Prostate gland (tissue), 2 donors: ENCODE measurements around the gene FAM110D.

Experiments
- POLR2A ChIP-seq: fragments of 450-650 bp; IDR thresholded peaks from one replicate; pipeline ENCODE4 v1.6.1; 2016; ENCODE audit warnings: antibody characterized with exemption, mild to moderate bottlenecking
- POLR2AphosphoS5 ChIP-seq: sonication (generic); formaldehyde crosslinking; IDR thresholded peaks from one replicate; pipeline ENCODE4 v1.6.1; 2017; ENCODE audit warnings: antibody characterized with exemption
- TF ChIP-seq, protein P1 (sequence below), 4 experiments: fragments of 200-600 bp in 2 of 4; fragments of 450-650 bp in 2 of 4; sonication (generic) in 2 of 4; IDR thresholded peaks; 1 replicate in 3 of 4; 2 replicates in 1 of 4; pipeline ENCODE4 v1.5.1; 2016 to 2019; ENCODE audit warnings: antibody characterized with exemption in 4 of 4, mild to moderate bottlenecking in 2 of 4, moderate library complexity in 2 of 4

DNA sequence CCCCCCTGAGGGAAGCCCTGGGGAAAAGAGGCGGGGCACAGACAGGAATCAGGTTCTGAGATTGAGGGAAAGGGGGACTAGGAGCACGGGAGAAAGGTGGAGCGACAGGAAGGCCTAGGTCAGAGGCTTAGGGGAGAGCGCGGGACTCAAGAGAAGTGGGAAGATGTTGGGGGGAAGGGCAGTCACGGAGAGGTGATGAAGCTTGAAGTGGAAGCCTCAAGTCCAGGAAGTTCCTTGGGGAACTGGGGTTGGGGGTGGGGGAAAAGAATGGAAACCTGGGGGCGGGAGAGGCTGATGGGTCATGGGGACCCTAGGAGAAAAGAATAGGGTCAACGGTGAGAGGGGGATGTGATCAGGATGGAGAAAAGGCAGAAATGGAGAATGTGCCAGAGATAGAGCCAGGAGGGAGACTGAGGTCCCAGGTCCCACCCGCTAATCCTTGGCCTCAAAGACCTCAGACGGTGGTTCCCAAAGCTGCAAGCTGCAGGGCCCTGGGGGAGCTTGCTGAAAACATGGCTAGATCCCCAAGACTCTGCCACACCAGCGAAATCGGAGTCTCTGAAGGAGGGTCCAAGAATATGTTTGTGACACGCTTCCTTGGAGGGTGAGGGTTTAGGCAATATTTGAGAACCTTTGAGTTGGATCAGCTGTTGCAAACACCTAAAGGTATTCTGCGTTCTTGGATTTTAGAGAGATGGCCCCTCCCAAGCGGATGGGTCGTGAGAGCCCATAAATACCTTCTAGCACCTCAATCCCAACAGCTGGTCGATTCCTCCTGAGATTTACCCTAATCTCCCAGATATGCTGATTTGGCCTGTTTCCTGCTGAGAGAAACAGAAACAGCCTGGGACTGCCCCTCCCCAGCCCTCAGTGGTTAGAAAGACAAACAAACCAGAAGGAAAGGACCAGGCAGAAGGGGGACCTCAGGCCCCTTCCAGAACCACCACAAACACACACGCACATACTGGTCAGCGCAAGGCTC, 6.3 kb downstream of the FAM110D start:
- TF ChIP-seq, protein P1, sequence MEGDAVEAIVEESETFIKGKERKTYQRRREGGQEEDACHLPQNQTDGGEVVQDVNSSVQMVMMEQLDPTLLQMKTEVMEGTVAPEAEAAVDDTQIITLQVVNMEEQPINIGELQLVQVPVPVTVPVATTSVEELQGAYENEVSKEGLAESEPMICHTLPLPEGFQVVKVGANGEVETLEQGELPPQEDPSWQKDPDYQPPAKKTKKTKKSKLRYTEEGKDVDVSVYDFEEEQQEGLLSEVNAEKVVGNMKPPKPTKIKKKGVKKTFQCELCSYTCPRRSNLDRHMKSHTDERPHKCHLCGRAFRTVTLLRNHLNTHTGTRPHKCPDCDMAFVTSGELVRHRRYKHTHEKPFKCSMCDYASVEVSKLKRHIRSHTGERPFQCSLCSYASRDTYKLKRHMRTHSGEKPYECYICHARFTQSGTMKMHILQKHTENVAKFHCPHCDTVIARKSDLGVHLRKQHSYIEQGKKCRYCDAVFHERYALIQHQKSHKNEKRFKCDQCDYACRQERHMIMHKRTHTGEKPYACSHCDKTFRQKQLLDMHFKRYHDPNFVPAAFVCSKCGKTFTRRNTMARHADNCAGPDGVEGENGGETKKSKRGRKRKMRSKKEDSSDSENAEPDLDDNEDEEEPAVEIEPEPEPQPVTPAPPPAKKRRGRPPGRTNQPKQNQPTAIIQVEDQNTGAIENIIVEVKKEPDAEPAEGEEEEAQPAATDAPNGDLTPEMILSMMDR (IDR thresholded peaks at IDR 0.05), result no peak
- no peak for TF ChIP-seq POLR2AphosphoS5
- no peak for TF ChIP-seq POLR2A
